ENCODE data around the gene BTRC.

BTRC gene

DNA sequence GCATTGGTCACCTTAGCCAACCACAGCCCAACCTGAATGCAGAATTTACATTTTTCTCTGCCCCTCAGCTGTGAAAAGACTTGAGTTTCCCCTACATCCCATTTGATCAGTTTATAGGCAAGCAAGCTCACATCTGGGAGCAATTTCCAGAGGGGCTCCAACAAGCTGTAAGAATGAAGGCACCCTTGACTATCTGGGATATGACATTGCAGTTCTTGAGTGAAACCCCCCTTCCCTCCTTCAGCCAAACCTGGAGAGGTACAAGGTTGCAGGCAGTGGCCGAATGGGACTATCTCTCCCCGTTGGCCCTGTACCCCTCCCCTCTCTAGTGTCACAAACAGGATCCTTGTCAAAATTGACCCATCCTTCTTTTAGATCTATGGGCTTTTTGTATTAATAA, 203.6 kb downstream of the BTRC start:
- DNase-seq: no peak

DNA sequence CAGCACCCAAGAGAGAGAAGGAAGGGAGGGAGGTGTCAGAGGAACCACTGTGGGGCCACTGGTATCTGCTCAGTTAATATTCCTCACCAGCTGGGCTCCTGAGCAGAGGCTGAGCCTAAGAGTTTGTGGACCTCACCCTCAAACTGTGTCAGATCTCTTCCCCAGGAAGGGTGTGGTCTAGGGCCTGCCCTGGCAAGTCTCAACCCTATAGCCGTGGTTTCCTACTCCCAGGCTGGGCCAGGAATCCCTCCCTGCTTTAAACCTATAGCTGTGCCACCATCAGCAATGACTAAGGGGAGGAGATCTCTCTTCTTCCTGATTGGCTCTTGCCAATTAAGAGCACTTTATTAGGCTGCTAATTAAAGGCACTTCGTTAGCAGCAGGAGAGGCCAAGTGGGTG, 204.2 kb downstream of the BTRC start:
- no peak for DNase-seq

DNA sequence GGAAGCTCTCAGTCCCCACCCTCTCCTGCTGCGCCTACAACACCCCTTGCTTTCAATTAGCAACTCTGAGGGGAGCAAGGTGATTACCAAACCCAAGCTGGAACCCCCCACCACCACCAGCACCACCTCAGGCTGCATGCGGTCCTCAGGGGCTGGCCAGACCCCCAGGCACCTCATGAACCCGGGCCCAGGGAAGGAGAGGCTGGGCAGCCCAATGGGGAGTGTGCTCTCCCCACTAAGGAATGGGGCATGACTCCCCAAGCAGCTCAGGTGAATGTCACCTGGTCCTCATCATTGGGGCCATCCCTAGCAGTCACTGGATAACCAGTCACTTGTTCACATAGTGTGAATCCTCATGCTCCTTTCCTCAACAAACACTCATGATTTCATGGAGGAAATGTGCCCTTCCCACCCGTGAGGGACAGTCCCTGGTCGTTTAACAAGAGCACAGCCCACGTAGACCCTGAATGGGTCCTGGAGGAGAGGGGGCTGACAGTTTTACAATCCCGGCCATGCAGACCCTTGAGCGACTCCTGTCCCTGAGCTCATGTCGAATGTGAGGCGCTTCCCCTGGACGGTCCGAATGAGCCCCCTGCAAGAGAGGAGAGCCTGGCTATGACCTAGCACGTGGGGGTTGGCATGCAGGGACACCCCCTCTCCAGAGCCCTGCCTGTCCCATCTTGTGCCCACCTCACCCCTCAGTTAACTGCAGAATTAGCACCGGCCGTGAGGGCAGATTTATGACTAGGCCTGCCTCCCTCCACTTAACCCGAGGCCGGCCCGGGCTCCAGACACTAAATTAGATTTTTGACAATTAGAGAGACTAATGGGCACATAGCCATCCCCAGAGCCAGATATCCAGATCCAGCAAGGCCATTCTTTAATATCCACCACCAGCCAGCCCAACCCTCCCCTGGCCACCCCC, 205.0 kb downstream of the BTRC start:
- DNase-seq: no peak

- DNase-seq: no peak
Observed at GRCh38 chr10:101559596-101560297, 205.8 kb downstream of the BTRC start.

- DNase-seq: no peak
Observed at GRCh38 chr10:101560298-101561067, 206.5 kb downstream of the BTRC start.

GRCh38 chr10:101561068-101561915, 207.3 kb downstream of the BTRC start:
- DNase-seq: no peak

DNA sequence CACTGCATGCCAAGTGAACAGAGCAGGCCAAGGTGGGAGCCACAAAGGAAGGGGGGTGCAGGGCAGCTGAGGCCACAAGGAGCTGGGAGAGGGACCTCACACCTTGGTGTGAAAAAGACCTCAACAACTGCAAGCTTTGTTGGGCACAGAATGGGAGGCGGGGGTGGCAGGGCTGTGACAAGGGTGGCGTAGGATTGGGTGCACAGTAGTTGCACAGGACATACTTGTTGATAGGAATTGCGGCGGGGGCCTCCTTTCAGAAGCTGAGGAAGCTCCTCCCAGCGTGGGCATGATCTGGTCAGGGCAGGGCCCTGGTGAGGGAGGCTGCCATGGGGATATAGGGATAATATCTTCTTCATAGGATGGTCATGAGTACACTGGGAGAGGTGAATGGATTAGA, 208.3 kb downstream of the BTRC start:
- DNase-seq: no peak

GRCh38 chr10:101563007-101563406, 209.0 kb downstream of the BTRC start:
- DNase-seq: no peak

GRCh38 chr10:101563497-101564040, 209.6 kb downstream of the BTRC start:
- DNase-seq: no peak

DNA sequence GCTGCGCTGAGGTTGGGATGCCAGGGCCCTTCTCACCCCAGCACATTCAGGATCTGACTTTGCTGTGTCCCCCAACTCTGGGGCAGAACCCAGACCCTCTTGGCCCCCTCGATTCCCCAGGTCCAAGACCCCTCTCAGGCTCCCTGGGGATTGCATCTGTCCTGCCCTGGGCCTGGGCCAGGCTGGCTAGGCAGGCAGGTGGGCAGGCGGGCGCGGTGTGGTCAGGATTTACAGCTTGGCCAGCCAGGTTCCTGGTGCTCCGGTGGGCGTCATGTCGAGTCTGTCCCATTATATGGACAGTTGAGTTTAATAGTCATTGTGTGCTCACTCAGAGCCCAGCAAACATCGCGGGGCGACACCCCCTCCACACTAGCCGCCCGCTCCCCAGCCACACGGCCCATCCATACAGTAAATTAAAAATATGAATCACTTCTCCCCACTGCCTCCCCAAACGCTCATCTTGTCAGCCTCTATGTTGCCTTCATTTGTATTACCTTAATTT, 210.6 kb downstream of the BTRC start:
- no peak for DNase-seq

GRCh38 chr10:101565370-101565900, 211.5 kb downstream of the BTRC start:
- DNase-seq: no peak

GRCh38 chr10:101565936-101566332, 212.0 kb downstream of the BTRC start:
- DNase-seq: no peak

GRCh38 chr10:101566333-101567164, 212.6 kb downstream of the BTRC start:
- peak; percentile 35 for DNase-seq

DNA sequence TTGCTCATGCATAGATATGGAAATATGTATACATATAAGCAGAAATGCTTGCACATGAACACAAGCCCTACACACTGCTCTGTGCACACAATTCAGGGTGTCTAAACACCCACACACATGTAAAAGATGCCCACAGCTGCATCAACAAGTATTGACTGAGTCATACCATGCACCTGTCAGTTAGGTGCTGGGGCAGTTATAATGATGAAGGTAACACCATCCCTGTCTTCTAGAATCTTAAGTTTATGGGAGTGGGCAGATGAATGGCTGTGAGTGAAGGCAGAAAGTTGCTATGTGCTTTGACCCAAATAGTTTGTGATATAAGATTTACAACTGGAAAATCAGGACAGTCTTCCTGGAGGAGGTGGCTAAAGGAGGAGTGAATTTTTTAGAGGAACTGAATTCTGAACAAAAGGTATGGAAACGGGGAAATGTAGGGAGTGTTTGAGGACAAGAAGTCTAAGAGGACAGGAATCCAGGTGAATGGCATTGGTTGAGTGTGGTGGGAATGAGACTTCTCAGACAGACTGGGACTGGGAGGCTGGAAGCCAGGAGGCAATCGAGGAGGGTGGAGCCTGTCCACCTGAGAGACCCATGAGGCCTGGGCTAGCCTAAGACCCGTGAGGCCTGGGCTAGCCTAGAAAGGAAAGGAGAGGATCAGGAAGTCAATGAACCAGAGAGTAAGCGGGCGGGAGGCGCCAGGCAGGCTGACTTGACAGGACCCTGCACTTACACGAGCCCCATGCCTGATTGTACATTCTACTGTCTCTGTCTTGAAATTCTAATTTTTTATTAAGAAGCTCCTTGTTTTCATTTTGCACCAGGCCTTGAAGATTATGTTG, 213.4 kb downstream of the BTRC start:
- DNase-seq: no peak

GRCh38 chr10:101568054-101568745, 214.2 kb downstream of the BTRC start:
- DNase-seq: no peak

- no peak for DNase-seq
Observed at GRCh38 chr10:101569323-101569621, 215.3 kb downstream of the BTRC start.

DNA sequence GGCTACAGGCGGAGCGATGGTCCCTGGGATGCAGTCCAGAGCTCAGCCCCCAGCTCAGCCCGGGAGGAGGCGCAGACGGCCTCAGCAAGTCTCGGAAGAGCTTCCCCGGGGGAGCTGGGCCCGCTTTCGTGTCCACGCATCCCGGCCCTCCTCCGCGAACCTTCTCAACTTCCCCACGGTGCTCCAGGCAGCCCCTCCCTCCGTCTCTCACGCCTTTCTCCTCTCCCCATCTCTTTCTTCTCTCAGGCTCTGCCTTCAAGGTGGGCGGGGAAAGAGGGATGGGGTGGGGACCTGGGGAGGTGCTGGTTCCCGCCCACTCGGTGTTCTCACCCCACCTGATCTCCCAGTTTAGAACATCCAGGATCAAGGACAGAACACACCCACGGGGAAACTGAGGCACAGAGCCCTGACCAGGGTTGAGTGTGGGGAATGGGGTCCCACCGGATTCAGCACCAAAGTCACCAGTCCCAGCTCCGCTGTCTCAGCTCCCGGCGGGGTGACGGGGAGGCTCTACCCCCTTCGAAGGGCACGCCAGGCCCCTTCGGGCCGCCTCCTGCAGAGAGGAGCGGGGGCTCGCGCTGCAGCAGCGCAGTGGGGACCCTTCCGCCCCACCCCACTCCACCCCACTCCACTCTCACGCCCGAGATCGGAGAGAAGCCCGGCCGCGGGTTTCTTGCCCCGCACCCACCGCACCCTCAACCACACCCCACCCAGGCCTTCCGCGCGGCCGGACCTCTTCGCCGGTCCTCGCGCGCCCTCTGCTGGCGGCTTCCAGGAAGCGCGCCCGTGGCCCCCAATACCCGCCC, 215.9 kb downstream of the BTRC start:
- DNase-seq: peak; percentile 62
